GM12878 (cell line): ENCODE data around the gene CEP63. TPM values are rescaled to one million over a fixed set of nuclear protein-coding genes. Genes with fewer than 3 reads are reported as not detected.

ENCODE experiments used
- ATAC-seq: fragments of 200-7000 bp; cut with Tn5 transposase; 3 replicates; pipeline ENCODE4 v1.9.1; 2020; ENCODE audit warnings: mild to moderate bottlenecking, moderate library complexity
- BruUV-seq: library from RNA; stranded (reverse); fragments of 400-500 nt; replicated peaks from 2 replicates; lab custom pipeline; 2021; lab: Mats Ljungman, UMichigan
- CTCF ChIA-PET: fragments of 300-600 bp; sonication (Branson Sonifier 250); formaldehyde crosslinking; extraction: SDS; loops from one replicate; lab custom pipeline; 2021; ENCODE audit warnings: inconsistent platforms; lab: Yijun Ruan, JAX
- POLR2A ChIA-PET: fragments of 350-600 bp; formaldehyde crosslinking; extraction: SDS; loops from one replicate; lab custom pipeline; 2021; ENCODE audit warnings: inconsistent platforms; lab: Charles Lee
- RAD21 ChIA-PET: fragments of 300-600 bp; sonication (Branson Sonifier 250); formaldehyde crosslinking; loops from one replicate; lab custom pipeline; 2023; ENCODE audit warnings: antibody characterized with exemption; ENCODE audit not compliant: unreplicated experiment; lab: Charles Lee
- SMC1A ChIA-PET: fragments of 300-600 bp; sonication (Branson Sonifier 250); formaldehyde crosslinking; loops from one replicate; lab custom pipeline; 2023; ENCODE audit not compliant: unreplicated experiment, uncharacterized antibody; lab: Charles Lee
- DNase-seq: peaks from one replicate; pipeline ENCODE4 v3.0.0-alpha.2; 2011; ENCODE audit warnings: low read depth, low spot score
- FAIRE-seq: peaks from 3 replicates; lab custom pipeline; 2011; peaks lifted over from hg19 to GRCh38; lab: Jason Lieb, UNC
- H2AFZ ChIP-seq: 2 replicates; pipeline ENCODE4 v1.6.0; 2011; ENCODE audit warnings: low read depth, low read length, control low read depth; ENCODE audit not compliant: control insufficient read depth
- H3K27ac ChIP-seq: 2 replicates; pipeline ENCODE4 v1.5.1; 2011; ENCODE audit warnings: control low read depth; ENCODE audit not compliant: control insufficient read depth, insufficient read depth
- H3K27me3 ChIP-seq, 2 experiments: replicated peaks in 1 of 2; 2 replicates each; pipeline versions ENCODE4 v1.6.0 to v1.6.1; 2011; ENCODE audit warnings: low read length in 1 of 2; ENCODE audit not compliant: control insufficient read depth in 2 of 2, insufficient read depth in 2 of 2
- H3K36me3 ChIP-seq, 2 experiments: 2 replicates each; pipeline ENCODE4 v1.5.1; 2011; ENCODE audit warnings: low read length in 1 of 2; ENCODE audit not compliant: control insufficient read depth in 2 of 2, insufficient read depth in 2 of 2
- H3K4me1 ChIP-seq: 2 replicates; pipeline ENCODE4 v1.6.1; 2011; ENCODE audit warnings: mild to moderate bottlenecking, low read length, moderate library complexity, mixed read lengths; ENCODE audit not compliant: control insufficient read depth, insufficient read depth
- H3K4me2 ChIP-seq: 2 replicates; pipeline ENCODE4 v1.6.0; 2011; ENCODE audit warnings: control low read depth; ENCODE audit not compliant: control insufficient read depth, insufficient read depth
- H3K4me3 ChIP-seq: fragments of 200-600 bp; sonication (generic); 2 replicates; pipeline ENCODE4 v1.5.1; 2016
- H3K79me2 ChIP-seq: 2 replicates; pipeline ENCODE4 v1.6.0; 2011; ENCODE audit warnings: low read length; ENCODE audit not compliant: control insufficient read depth, insufficient read depth
- H3K9ac ChIP-seq: 2 replicates; pipeline ENCODE4 v1.8.0; 2011; ENCODE audit warnings: low read length, control low read depth, mixed read lengths; ENCODE audit not compliant: control insufficient read depth, insufficient read depth
- H3K9me3 ChIP-seq: replicated peaks from 3 replicates; pipeline ENCODE4 v1.5.1; 2011; ENCODE audit warnings: mild to moderate bottlenecking, low read length; ENCODE audit not compliant: control insufficient read depth, insufficient read depth
- H4K20me1 ChIP-seq: 2 replicates; pipeline ENCODE4 v1.6.0; 2011; ENCODE audit not compliant: control insufficient read depth, insufficient read depth
- CEBPZ ChIP-seq: fragments of 150-350 bp; IDR thresholded peaks from 2 replicates; pipeline ENCODE4 v1.6.1; 2016; ENCODE audit warnings: low read depth, low read length
- DPF2 ChIP-seq: fragments of 450-650 bp; IDR thresholded peaks from 2 replicates; pipeline ENCODE4 v1.6.1; 2017; ENCODE audit warnings: mild to moderate bottlenecking
- E2F8 ChIP-seq: fragments of 450-650 bp; IDR thresholded peaks from 2 replicates; pipeline ENCODE4 v1.6.1; 2018; ENCODE audit warnings: mild to moderate bottlenecking, low read depth, moderate library complexity; ENCODE audit not compliant: partially characterized antibody
- HSF1 ChIP-seq: fragments of 150-350 bp; IDR thresholded peaks from 2 replicates; pipeline ENCODE4 v1.6.1; 2014; ENCODE audit warnings: mild to moderate bottlenecking, low read depth, low read length
- IRF4 ChIP-seq: IDR thresholded peaks from 2 replicates; pipeline ENCODE4 v1.6.1; 2011; ENCODE audit warnings: low read depth, low read length
- KAT2A ChIP-seq: conservative IDR thresholded peaks from 2 replicates; pipeline ENCODE4 v1.6.1; 2011; ENCODE audit warnings: low read depth, low read length; ENCODE audit not compliant: control insufficient read depth
- NR2C1 ChIP-seq: fragments of 450-650 bp; IDR thresholded peaks from 2 replicates; pipeline ENCODE4 v1.6.1; 2017; ENCODE audit warnings: antibody characterized with exemption, mild to moderate bottlenecking, moderate library complexity
- POLR2AphosphoS5 ChIP-seq: IDR thresholded peaks from 2 replicates; pipeline ENCODE4 v1.6.1; 2011; ENCODE audit warnings: mild to moderate bottlenecking, low read length, inconsistent platforms
- RBBP5 ChIP-seq: fragments of 200-600 bp; sonication (generic); conservative IDR thresholded peaks from 2 replicates; pipeline ENCODE4 v1.6.1; 2016
- SMAD5 ChIP-seq: IDR thresholded peaks from 2 replicates; pipeline ENCODE4 v1.6.1; 2016; ENCODE audit warnings: antibody characterized with exemption, low read depth
- SUZ12 ChIP-seq: fragments of 200-600 bp; sonication (generic); IDR thresholded peaks from one replicate; pipeline ENCODE4 v1.6.1; 2018; ENCODE audit warnings: antibody characterized with exemption, mild to moderate bottlenecking; ENCODE audit not compliant: unreplicated experiment
- YBX1 ChIP-seq: fragments of 450-650 bp; IDR thresholded peaks from 2 replicates; pipeline ENCODE4 v1.6.1; 2016; ENCODE audit warnings: antibody characterized with exemption
- WGBS: methylation state at CpG from one replicate; pipeline ENCODE4 v1.1.6; 2016; ENCODE audit warnings: low lambda C conversion rate; ENCODE audit not compliant: insufficient replicate concordance, insufficient coverage; ENCODE audit errors: missing lambda C conversion rate; 5-methylcytosine and 5-hydroxymethylcytosine counted together
- in situ Hi-C: fragments of 300-500 bp; cut with MboI; formaldehyde crosslinking; loops from 9 replicates; pipeline ENCODE4 v1.14.3; 2018; ENCODE audit warnings: mixed read lengths
- intact Hi-C: fragments of 100-400 bp; cut with micrococcal nuclease; formaldehyde crosslinking; loops from one replicate; pipeline ENCODE4 v1.14.2; 2022; ENCODE audit not compliant: unreplicated experiment
- polyA plus RNA-seq, 11 experiments: library from polyadenylated mRNA; depleted of rRNA in 4 of 11; unstranded in 6 of 11; stranded (reverse) in 5 of 11; fragments of >200 nt; fragmentation: Nextera tagmentation in 4 of 11; fragmentation: Illumina TruSeq in 1 of 11; extraction: Ambion mirVana in 4 of 11; extraction: Trizol in 1 of 11; gene quantifications; 1 replicate in 1 of 11; 2 replicates in 10 of 11; pipeline versions ENCODE4 v1.2.1 to v1.2.3, GENCODE V29; 2011 to 2016; ENCODE audit warnings: inconsistent platforms in 2 of 11, missing spikeins in 2 of 11, low read depth in 1 of 11
- total RNA-seq, 4 experiments: library from RNA; depleted of rRNA in 3 of 4; stranded (reverse); fragments of >200 nt in 3 of 4; fragmentation: Illumina TruSeq in 1 of 4; extraction: Trizol in 1 of 4; gene quantifications; 2 replicates each; pipeline versions ENCODE4 v1.2.1 to v1.2.3, GENCODE V29; 2013 to 2021

Gene CEP63
- total and polyA plus RNA-seq, 10 of the 15 experiments (the other 5 are each of a cell fraction or from before 2014, with no cell fraction given): 14.0 to 36.9 (median 26.8) TPM

GRCh38 chr3:134476306-134476705 is 9.6 kb upstream of the CEP63 start (continued):
- TF ChIP-seq KAT2A (no peak), POLR2AphosphoS5 (no peak), YBX1 (no peak)

GRCh38 chr3:134477002-134477401 is 8.9 kb upstream of the CEP63 start:
- H2AFZ ChIP-seq: no peak overlapping the region
- 95% methylated on average over 6 of the region's 6 CpGs for WGBS
- BruUV-seq: no TSS peak
- DNase-seq: no peak
- no peak overlapping the region for H3K4me2 ChIP-seq
- TF ChIP-seq CEBPZ (no peak), NR2C1 (no peak), DPF2 (no peak), SUZ12 (no peak), E2F8 (no peak), RBBP5 (no peak), SMAD5 (no peak), IRF4 (no peak), HSF1 (no peak)
- no peaks in the 10 kb centered on the region for H3K9me3 ChIP-seq
- CTCF ChIA-PET: interaction anchor here (0.6 to 7.6 kb wide), 17 partner anchors 8 to 1954 kb away, joined by 3 to 83 read pairs (median 3); partner anchors contain the start of genes ANAPC13 and CEP63
- no peak for ATAC-seq
- no peaks in the 10 kb centered on the region for H3K27me3 ChIP-seq
- no peaks in the 10 kb centered on the region for H4K20me1 ChIP-seq
- H3K36me3 ChIP-seq: peaks cover 6 to 32% of the 10 kb centered on the region in 2 experiments
- H3K4me1 ChIP-seq: no peaks in the 10 kb centered on the region
- no peaks in the 10 kb centered on the region for H3K79me2 ChIP-seq
- no peak overlapping the region for H3K9ac ChIP-seq
- no peak for FAIRE-seq
- no peak overlapping the region for H3K27ac ChIP-seq
- SMC1A ChIA-PET: interaction anchor here (0.8 to 1.8 kb wide), 4 partner anchors 11 to 265 kb away, joined by 3 to 5 read pairs (median 4); no protein-coding TSS in a partner anchor
- POLR2A ChIA-PET: no interaction called here
- RAD21 ChIA-PET: interaction anchor here (1.7 kb wide), 1 partner anchor 169 kb away, joined by 6 read pairs; no protein-coding TSS in a partner anchor
- H3K4me3 ChIP-seq: no peak overlapping the region
- in situ Hi-C loops: loop anchor here (25.0 kb wide), 1 partner anchor 1015 kb away; no protein-coding TSS in a partner anchor
- intact Hi-C loops: loop anchor here (10.0 kb wide), 2 partner anchors 552 to 812 kb away; partner anchors contain the start of gene TOPBP1
